Adipocyte (in vitro differentiated cells): ENCODE results near the gene IGFL1.
"Not testable (repeated sequence)": the region's sequence is repeated elsewhere in the genome, so short reads cannot be mapped to it uniquely, and the experiment has no call there.

Experiments used
- DNase-seq: peaks from one replicate; pipeline ENCODE4 v3.0.0-alpha.2; 2015; ENCODE audit warnings: low read depth
- H3K27me3 ChIP-seq: replicated peaks from 2 replicates; pipeline ENCODE4 v1.7.0; 2013; ENCODE audit warnings: mild to moderate bottlenecking, low read length, moderate library complexity; ENCODE audit not compliant: control insufficient read depth, insufficient read depth
- H3K36me3 ChIP-seq: 2 replicates; pipeline ENCODE4 v1.7.0; 2013; ENCODE audit warnings: low read length, mild to moderate bottlenecking, moderate library complexity; ENCODE audit not compliant: control insufficient read depth, insufficient read depth, severe bottlenecking
- H3K4me1 ChIP-seq: 2 replicates; pipeline ENCODE4 v1.7.0; 2013; ENCODE audit warnings: mild to moderate bottlenecking, low read length, moderate library complexity; ENCODE audit not compliant: control insufficient read depth, insufficient read depth
- H3K4me3 ChIP-seq: 2 replicates; pipeline ENCODE4 v1.7.0; 2013; ENCODE audit warnings: mild to moderate bottlenecking, low read length, moderate library complexity
- H3K9ac ChIP-seq: 2 replicates; pipeline ENCODE4 v1.7.0; 2013; ENCODE audit warnings: mild to moderate bottlenecking, low read length, moderate library complexity
- H3K9me3 ChIP-seq: 2 replicates; pipeline ENCODE4 v1.7.0; 2013; ENCODE audit warnings: mild to moderate bottlenecking, low read length, moderate library complexity; ENCODE audit not compliant: control insufficient read depth

The IGFL1 gene

GRCh38 chr19:46192626-46192991, 36.9 kb upstream of the IGFL1 start:
- H3K9me3 ChIP-seq = not testable (repeated sequence)

GRCh38 chr19:46192992-46193650, 36.4 kb upstream of the IGFL1 start:
- Histone ChIP-seq H3K9ac (no peak overlapping the region), H3K4me3 (peak overlapping the region; percentile 45), H3K27me3 (peaks cover 58% of the 10 kb centered on the region), H3K4me1 (peaks cover 16% of the 10 kb centered on the region), H3K9me3 (no peaks in the 10 kb centered on the region), H3K36me3 (no peaks in the 10 kb centered on the region)
- peak; percentile 90 for DNase-seq

More at GRCh38 chr19:46192626-46192991, 36.9 kb upstream of the IGFL1 start:
- H3K36me3 ChIP-seq, H3K9ac ChIP-seq, DNase-seq: not testable (repeated sequence)
- Histone ChIP-seq H3K4me3 (peak overlapping the region; percentile 45), H3K4me1 (peaks cover 16% of the 10 kb centered on the region), H3K27me3 (peaks cover 59% of the 10 kb centered on the region)

- no peak for DNase-seq
- peaks cover 58% of the 10 kb centered on the region for H3K27me3 ChIP-seq
Observed at GRCh38 chr19:46193678-46194077, 35.9 kb upstream of the IGFL1 start.

GRCh38 chr19:46195104-46195503, 34.4 kb upstream of the IGFL1 start:
- Histone ChIP-seq H3K27me3 (peaks cover 60% of the 10 kb centered on the region), H3K4me3 (no peak overlapping the region), H3K9ac (no peak overlapping the region), H3K9me3 (no peaks in the 10 kb centered on the region), H3K36me3 (no peaks in the 10 kb centered on the region), H3K4me1 (peaks cover 16% of the 10 kb centered on the region)
- no peak for DNase-seq

More at GRCh38 chr19:46193678-46194077, 35.9 kb upstream of the IGFL1 start:
- Histone ChIP-seq H3K36me3 (no peaks in the 10 kb centered on the region), H3K9ac (no peak overlapping the region), H3K9me3 (no peaks in the 10 kb centered on the region), H3K4me3 (no peak overlapping the region), H3K4me1 (peaks cover 16% of the 10 kb centered on the region)

DNA sequence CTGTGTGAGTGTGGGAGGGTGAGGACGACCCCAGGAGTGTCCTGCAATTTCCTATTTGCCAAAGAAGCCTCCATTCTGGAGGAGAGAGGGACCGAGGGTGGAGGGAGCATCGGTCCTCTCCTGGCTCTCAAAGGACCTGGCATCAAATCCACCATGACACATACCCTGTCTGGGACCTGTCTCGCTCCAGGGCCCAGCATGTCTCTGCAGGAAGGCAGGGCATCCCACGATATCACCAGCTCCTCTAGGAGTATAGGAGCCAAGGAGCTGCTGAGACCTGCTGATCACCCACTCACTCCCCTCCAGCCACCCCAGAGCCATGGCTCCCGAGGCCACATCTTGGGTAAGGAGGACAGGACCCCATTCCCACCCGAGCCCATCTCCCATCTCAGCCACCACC, 33.6 kb upstream of the IGFL1 start:
- not testable (repeated sequence) for H3K36me3 ChIP-seq, H3K9ac ChIP-seq, DNase-seq, H3K9me3 ChIP-seq, H3K4me3 ChIP-seq
- Histone ChIP-seq H3K4me1 (peaks cover 16% of the 10 kb centered on the region), H3K27me3 (peaks cover 57% of the 10 kb centered on the region)

DNA sequence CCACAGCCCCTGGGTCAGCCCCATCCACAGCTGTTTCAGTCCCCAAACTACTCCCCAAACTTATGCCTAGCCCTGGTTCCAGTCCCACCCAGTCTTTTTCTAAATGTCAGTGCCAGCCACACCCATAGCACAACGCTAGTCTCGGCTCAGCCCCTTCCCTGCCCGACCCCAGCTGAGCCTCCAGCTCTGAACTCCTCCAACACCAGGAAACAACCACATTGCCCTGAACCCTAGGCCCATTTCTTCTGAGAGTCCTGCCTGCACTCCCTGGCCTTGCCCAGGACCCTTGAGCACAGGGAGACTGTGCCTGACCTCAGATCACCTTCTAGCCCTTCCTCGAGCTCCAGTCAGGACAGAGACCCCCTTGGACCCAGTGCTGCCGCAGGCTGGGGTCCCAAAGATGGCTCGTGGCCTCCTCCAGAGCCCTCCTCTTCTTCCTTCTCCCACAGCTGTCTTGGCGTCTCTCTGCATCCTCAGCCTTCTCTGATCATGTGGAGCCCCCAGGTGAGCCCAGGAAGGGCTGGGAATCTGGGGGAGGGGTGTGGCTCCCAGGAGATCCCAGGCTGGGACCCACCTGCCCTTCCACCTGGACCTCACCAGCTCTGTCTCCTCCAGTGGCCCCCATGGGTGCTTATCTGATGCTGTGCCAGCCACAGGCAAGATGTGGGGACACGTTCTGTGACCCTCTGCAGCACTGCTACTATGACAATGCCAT, 33.0 kb upstream of the IGFL1 start:
- Histone ChIP-seq H3K9me3 (no peaks in the 10 kb centered on the region), H3K27me3 (peaks cover 58% of the 10 kb centered on the region), H3K4me3 (no peak overlapping the region), H3K36me3 (no peaks in the 10 kb centered on the region), H3K9ac (no peak overlapping the region), H3K4me1 (peaks cover 16% of the 10 kb centered on the region)
- DNase-seq = no peak

- DNase-seq = no peak
- Histone ChIP-seq H3K9me3 (no peaks in the 10 kb centered on the region), H3K27me3 (peaks cover 67% of the 10 kb centered on the region), H3K4me3 (no peak overlapping the region), H3K4me1 (peaks cover 12% of the 10 kb centered on the region), H3K36me3 (no peaks in the 10 kb centered on the region), H3K9ac (no peak overlapping the region)
Observed at GRCh38 chr19:46197314-46198070, 32.0 kb upstream of the IGFL1 start.

GRCh38 chr19:46198756-46199155, 30.8 kb upstream of the IGFL1 start:
- Histone ChIP-seq H3K4me1 (no peaks in the 10 kb centered on the region), H3K4me3 (no peak overlapping the region), H3K36me3 (no peaks in the 10 kb centered on the region), H3K9ac (no peak overlapping the region), H3K9me3 (no peaks in the 10 kb centered on the region), H3K27me3 (peaks cover 78% of the 10 kb centered on the region)
- no peak for DNase-seq

GRCh38 chr19:46201454-46202310, 27.9 kb upstream of the IGFL1 start:
- no peaks in the 10 kb centered on the region for H3K4me1 ChIP-seq
- H3K4me3 ChIP-seq = no peak overlapping the region
- no peak overlapping the region for H3K9ac ChIP-seq
- DNase-seq = no peak
- peaks cover 4% of the 10 kb centered on the region for H3K9me3 ChIP-seq
- H3K36me3 ChIP-seq = no peaks in the 10 kb centered on the region
- H3K27me3 ChIP-seq = peaks cover 80% of the 10 kb centered on the region

- peaks cover 78% of the 10 kb centered on the region for H3K27me3 ChIP-seq
- H3K9me3 ChIP-seq = peaks cover 8% of the 10 kb centered on the region
- H3K36me3 ChIP-seq = no peaks in the 10 kb centered on the region
- H3K9ac ChIP-seq = no peak overlapping the region
- DNase-seq = no peak
- no peaks in the 10 kb centered on the region for H3K4me1 ChIP-seq
- no peak overlapping the region for H3K4me3 ChIP-seq
Observed at GRCh38 chr19:46202426-46202825, 27.1 kb upstream of the IGFL1 start.
